GM21576 (cell line): ENCODE results near the gene SERPINB2.
"Not testable (repeated sequence)": the region's sequence is repeated elsewhere in the genome, so short reads cannot be mapped to it uniquely, and the experiment has no call there.

Experiments used
- ATAC-seq: cut with Tn5 transposase; IDR thresholded peaks from one replicate; pipeline ENCODE4 v1.9.1; 2021; ENCODE audit warnings: mild to moderate bottlenecking, moderate library complexity; ENCODE audit not compliant: unreplicated experiment

Gene SERPINB2

GRCh38 chr18:63930773-63931354 lies 43.4 kb downstream of the SERPINB2 start:
- no peak for ATAC-seq

DNA sequence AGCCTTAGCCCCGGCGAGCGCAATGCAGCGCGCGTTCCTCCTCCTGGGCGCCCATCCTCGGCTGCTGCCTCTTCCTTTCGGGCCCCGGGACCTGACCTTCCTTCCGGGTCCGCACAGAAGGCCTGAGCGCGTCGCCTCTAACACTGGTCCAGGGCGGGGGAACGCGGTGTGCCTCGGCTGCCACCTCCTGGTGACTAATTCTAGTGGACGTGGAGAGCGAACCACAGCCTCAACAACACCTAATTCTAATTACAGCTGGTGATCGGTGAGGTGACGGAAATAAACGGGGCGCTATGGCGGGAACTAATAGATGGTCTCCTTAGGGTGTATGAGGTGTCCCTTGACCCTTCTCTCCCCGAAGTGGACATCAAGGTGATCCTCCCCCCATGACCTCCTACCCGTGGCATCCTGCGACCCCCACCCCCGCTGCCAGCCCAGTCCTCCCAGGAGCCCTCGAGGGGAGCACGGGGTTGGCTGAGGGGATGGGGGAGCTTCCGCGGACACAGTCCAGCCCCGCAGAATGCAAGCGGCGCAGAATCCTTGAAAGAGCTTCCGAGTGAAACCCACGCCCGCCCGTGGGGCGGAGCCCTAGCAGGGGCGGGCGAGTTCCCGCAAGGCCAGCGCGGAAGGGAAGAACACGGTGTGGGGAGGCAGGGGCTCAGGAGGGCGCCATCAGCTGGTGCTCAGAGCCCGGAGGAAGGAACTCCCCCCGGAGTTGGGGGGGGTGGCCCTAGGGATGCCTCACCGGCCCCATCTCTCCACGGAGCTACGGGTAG lies 48.8 kb downstream of the SERPINB2 start:
- ATAC-seq = peak; percentile 97

GRCh38 chr18:63936932-63937393 lies 49.5 kb downstream of the SERPINB2 start:
- ATAC-seq = no peak

DNA sequence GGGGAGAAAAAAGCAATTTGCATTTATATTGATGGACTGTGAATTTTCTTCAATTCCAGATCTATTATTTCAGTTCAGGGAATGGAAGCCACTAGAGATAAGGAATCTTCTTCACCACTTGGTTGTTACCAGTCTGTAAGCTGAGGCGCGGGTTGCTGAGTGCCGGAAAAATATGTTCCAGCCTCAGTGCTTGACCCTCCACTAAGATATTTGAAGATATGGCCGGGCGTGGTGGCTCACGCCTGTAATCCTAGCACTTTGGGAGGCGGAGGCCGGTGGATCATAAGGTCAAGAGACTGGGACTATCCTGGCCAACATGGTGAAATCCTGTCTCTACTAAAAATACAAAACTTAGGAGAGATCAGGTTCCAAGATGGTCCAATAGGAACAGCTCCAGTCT lies 52.5 kb downstream of the SERPINB2 start:
- ATAC-seq = no peak

GRCh38 chr18:63940543-63941050 lies 53.1 kb downstream of the SERPINB2 start:
- ATAC-seq = not testable (repeated sequence)

DNA sequence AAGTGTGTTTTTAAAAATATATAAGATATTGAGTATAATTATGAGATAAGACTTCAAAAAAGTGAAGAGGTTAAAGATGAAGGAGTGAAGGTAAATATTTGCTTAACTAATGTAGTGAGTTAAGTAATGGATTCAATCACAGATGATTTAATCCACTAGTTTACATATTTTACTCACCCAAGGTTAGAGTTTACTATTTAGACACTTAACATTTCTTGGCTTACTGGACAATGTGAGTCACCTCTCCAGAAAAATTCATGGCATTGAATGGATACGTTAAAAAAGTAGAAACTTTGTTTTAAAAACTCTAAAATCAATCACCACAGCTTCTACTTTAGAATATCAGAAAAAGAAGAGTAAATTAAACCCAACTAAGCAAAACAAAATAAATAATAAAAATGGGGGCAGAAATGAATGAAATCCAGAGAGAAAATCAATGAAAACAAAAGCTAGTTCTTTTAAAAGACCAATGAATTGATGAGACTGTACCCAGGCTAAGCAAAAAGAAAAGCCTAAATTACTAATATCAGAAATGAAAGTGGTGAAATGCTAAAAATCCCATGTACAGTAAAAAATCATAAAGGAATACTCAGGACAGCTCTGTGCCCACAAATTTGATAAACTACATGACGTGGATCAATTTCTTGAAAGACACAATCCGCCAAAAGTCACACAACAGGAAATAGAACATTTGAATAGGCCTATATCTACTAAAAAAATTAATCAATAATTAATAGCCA lies 59.7 kb downstream of the SERPINB2 start:
- no peak for ATAC-seq

DNA sequence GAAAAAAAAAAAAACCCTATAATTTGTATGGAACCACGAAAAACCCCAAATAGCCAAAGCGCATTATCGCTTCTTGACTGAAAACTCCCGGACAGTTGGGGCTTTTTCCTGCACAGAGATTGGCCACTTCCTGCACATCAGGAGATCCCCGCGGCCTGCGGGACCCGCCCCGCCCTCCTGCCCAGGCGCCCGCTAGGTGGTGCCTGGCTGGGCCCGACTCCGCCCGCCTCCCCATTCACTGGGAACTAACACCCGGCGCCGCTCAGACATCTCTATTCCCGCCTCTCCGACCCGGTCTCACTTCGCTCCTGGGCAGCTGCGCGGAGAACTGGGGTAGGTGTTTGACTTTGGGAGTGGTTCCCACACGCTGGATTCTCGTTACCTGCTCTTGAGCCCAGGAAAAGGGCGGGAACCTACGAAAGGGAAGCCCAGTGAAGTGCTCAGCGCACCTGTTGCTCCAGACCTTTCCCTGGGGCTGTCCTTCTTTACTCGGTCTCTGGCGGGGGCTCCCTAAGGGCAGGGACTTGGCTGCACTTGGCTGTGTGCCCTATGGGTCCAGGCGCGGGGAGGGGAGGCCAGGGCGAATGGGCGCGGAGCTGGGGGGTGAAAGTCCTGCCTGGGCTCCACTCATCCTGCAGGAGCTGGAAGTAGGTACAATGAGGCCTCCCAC lies 61.7 kb downstream of the SERPINB2 start, which contains the start of gene HMSD:
Gene HMSD, plus strand, starts transcription at position 234 of the 670 bp plus-strand sequence. CDS start 4,155 bp downstream, outside the sequence.
- peak; percentile 94 for ATAC-seq

GRCh38 chr18:63951302-63951705 lies 63.8 kb downstream of the SERPINB2 start:
- ATAC-seq = peak; percentile 40
